ENCODE measurements around the gene SAP25.
A peak's percentile ranks its signal among the peaks of the same experiment; 100 is the strongest.

SAP25 gene

GRCh38 chr7:100563809-100564400, 9.8 kb downstream of the SAP25 start:
- H3K4me3 ChIP-seq (ENCODE audit: low read length), result no peak overlapping the region
- TF ChIP-seq CTCF (IDR thresholded peaks at IDR 0.05; ENCODE audit: insufficient read depth, low read depth, low read length, missing control alignments), result peak; percentile 95
- peak; percentile 77 for DNase-seq (ENCODE audit: low read depth)

- H3K4me3 ChIP-seq (ENCODE audit: low read length), result no peak overlapping the region
- no peak for TF ChIP-seq CTCF (IDR thresholded peaks at IDR 0.05; ENCODE audit: insufficient read depth, low read depth, low read length, missing control alignments)
- DNase-seq (ENCODE audit: low read depth), result no peak
These were observed 10.6 kb downstream of the SAP25 start for GRCh38 chr7:100563100-100563564.

- TF ChIP-seq CTCF (IDR thresholded peaks at IDR 0.05; ENCODE audit: insufficient read depth, low read depth, low read length, missing control alignments), result no peak
- no peak for DNase-seq (ENCODE audit: low read depth)
- no peak overlapping the region for H3K4me3 ChIP-seq (ENCODE audit: low read length)
These were observed 11.3 kb downstream of the SAP25 start for GRCh38 chr7:100562195-100563099.

GRCh38 chr7:100561491-100562194, 12.1 kb downstream of the SAP25 start:
- no peak overlapping the region for H3K4me3 ChIP-seq (ENCODE audit: low read length)
- no peak for DNase-seq (ENCODE audit: low read depth)
- TF ChIP-seq CTCF (IDR thresholded peaks at IDR 0.05; ENCODE audit: insufficient read depth, low read depth, low read length, missing control alignments), result no peak

- H3K4me3 ChIP-seq (ENCODE audit: low read length), result no peak overlapping the region
- TF ChIP-seq CTCF (IDR thresholded peaks at IDR 0.05; ENCODE audit: insufficient read depth, low read depth, low read length, missing control alignments), result no peak
- DNase-seq (ENCODE audit: low read depth), result no peak
These were observed 14.6 kb downstream of the SAP25 start for GRCh38 chr7:100559127-100559526.

- no peak for DNase-seq (ENCODE audit: low read depth)
- no peak overlapping the region for H3K4me3 ChIP-seq (ENCODE audit: low read length)
- TF ChIP-seq CTCF (IDR thresholded peaks at IDR 0.05; ENCODE audit: insufficient read depth, low read depth, low read length, missing control alignments), result no peak
These were observed 17.2 kb downstream of the SAP25 start for GRCh38 chr7:100556541-100556940.
